ENCODE results near the gene SPAST. TPM values are rescaled to one million over a fixed set of nuclear protein-coding genes. Genes with fewer than 3 reads are reported as not detected.

The SPAST gene
- total and polyA plus RNA-seq, 9 of the 15 experiments (the other 6 are each of a cell fraction or from before 2014, with no cell fraction given), result 7.4 to 37.0 (median 19.0) TPM

DNA sequence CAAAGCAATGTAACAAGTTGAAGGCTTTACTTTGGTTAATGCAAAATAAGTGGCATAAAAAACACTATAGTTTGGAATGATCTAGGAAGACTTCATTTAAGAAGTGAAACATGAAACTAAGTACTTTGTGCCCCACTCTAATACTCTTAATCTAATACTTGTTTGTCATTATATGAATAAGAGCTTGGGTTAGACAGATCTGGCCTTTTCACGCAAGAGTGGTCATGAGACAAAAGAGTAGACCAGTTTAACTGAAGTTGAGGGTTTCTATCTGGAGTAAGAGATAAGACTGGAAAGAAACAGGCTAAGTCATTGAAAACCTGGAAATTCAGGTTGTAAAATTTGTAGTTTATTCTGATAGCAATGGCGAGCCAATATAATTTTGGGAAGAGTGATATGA lies 105.2 kb downstream of the SPAST start (continued):
- TF ChIP-seq, protein P1, sequence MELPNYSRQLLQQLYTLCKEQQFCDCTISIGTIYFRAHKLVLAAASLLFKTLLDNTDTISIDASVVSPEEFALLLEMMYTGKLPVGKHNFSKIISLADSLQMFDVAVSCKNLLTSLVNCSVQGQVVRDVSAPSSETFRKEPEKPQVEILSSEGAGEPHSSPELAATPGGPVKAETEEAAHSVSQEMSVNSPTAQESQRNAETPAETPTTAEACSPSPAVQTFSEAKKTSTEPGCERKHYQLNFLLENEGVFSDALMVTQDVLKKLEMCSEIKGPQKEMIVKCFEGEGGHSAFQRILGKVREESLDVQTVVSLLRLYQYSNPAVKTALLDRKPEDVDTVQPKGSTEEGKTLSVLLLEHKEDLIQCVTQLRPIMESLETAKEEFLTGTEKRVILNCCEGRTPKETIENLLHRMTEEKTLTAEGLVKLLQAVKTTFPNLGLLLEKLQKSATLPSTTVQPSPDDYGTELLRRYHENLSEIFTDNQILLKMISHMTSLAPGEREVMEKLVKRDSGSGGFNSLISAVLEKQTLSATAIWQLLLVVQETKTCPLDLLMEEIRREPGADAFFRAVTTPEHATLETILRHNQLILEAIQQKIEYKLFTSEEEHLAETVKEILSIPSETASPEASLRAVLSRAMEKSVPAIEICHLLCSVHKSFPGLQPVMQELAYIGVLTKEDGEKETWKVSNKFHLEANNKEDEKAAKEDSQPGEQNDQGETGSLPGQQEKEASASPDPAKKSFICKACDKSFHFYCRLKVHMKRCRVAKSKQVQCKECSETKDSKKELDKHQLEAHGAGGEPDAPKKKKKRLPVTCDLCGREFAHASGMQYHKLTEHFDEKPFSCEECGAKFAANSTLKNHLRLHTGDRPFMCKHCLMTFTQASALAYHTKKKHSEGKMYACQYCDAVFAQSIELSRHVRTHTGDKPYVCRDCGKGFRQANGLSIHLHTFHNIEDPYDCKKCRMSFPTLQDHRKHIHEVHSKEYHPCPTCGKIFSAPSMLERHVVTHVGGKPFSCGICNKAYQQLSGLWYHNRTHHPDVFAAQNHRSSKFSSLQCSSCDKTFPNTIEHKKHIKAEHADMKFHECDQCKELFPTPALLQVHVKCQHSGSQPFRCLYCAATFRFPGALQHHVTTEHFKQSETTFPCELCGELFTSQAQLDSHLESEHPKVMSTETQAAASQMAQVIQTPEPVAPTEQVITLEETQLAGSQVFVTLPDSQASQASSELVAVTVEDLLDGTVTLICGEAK (IDR thresholded peaks at IDR 0.05), result no peak
- TF ChIP-seq, protein P1 (CRISPR knock-in tag; IDR thresholded peaks at IDR 0.05), result no peak
- TF ChIP-seq, protein P2, sequence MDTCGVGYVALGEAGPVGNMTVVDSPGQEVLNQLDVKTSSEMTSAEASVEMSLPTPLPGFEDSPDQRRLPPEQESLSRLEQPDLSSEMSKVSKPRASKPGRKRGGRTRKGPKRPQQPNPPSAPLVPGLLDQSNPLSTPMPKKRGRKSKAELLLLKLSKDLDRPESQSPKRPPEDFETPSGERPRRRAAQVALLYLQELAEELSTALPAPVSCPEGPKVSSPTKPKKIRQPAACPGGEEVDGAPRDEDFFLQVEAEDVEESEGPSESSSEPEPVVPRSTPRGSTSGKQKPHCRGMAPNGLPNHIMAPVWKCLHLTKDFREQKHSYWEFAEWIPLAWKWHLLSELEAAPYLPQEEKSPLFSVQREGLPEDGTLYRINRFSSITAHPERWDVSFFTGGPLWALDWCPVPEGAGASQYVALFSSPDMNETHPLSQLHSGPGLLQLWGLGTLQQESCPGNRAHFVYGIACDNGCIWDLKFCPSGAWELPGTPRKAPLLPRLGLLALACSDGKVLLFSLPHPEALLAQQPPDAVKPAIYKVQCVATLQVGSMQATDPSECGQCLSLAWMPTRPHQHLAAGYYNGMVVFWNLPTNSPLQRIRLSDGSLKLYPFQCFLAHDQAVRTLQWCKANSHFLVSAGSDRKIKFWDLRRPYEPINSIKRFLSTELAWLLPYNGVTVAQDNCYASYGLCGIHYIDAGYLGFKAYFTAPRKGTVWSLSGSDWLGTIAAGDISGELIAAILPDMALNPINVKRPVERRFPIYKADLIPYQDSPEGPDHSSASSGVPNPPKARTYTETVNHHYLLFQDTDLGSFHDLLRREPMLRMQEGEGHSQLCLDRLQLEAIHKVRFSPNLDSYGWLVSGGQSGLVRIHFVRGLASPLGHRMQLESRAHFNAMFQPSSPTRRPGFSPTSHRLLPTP (IDR thresholded peaks at IDR 0.05; ENCODE audit: borderline replicate concordance, extremely low read depth, insufficient read length), result no peak
- TF ChIP-seq, protein P3, sequence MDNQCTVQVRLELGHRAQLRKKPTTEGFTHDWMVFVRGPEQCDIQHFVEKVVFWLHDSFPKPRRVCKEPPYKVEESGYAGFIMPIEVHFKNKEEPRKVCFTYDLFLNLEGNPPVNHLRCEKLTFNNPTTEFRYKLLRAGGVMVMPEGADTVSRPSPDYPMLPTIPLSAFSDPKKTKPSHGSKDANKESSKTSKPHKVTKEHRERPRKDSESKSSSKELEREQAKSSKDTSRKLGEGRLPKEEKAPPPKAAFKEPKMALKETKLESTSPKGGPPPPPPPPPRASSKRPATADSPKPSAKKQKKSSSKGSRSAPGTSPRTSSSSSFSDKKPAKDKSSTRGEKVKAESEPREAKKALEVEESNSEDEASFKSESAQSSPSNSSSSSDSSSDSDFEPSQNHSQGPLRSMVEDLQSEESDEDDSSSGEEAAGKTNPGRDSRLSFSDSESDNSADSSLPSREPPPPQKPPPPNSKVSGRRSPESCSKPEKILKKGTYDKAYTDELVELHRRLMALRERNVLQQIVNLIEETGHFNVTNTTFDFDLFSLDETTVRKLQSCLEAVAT (IDR thresholded peaks at IDR 0.05), result peak in 1 of 2 experiments; percentile 57; a peak in 2 of 4 replicates

All from K562 (cell line).